HG03066 (cell line): ENCODE measurements around the gene EEF2K.

Experiments used
- ATAC-seq: cut with Tn5 transposase; IDR thresholded peaks from one replicate; pipeline ENCODE4 v1.9.1; 2021; ENCODE audit warnings: low read depth; ENCODE audit not compliant: unreplicated experiment

EEF2K gene

GRCh38 chr16:22312897-22313781 is 107.1 kb downstream of the EEF2K start:
- no peak for ATAC-seq

- ATAC-seq, result no peak
Measured at GRCh38 chr16:22313876-22314470, 107.9 kb downstream of the EEF2K start.

GRCh38 chr16:22314661-22315626 is 108.9 kb downstream of the EEF2K start:
- ATAC-seq, result no peak

- no peak for ATAC-seq
Measured at GRCh38 chr16:22315979-22316378, 109.9 kb downstream of the EEF2K start.

GRCh38 chr16:22316411-22316811 is 110.3 kb downstream of the EEF2K start:
- ATAC-seq, result no peak

GRCh38 chr16:22317001-22317530 is 111.0 kb downstream of the EEF2K start:
- ATAC-seq, result no peak

GRCh38 chr16:22317625-22318024 is 111.5 kb downstream of the EEF2K start:
- no peak for ATAC-seq

- no peak for ATAC-seq
Measured at GRCh38 chr16:22318690-22319358, 112.7 kb downstream of the EEF2K start.

GRCh38 chr16:22320572-22321339 is 114.7 kb downstream of the EEF2K start:
- no peak for ATAC-seq

- no peak for ATAC-seq
Measured at GRCh38 chr16:22321340-22322001, 115.4 kb downstream of the EEF2K start.

GRCh38 chr16:22322021-22322471 is 116.0 kb downstream of the EEF2K start:
- ATAC-seq, result no peak

GRCh38 chr16:22322741-22323140 is 116.7 kb downstream of the EEF2K start:
- ATAC-seq, result no peak

- ATAC-seq, result no peak
Measured at GRCh38 chr16:22323173-22323958, 117.3 kb downstream of the EEF2K start.

GRCh38 chr16:22323959-22324786 is 118.1 kb downstream of the EEF2K start:
- ATAC-seq, result no peak

- no peak for ATAC-seq
Measured at GRCh38 chr16:22324787-22325597, 118.9 kb downstream of the EEF2K start.
